ENCODE results near the gene RTP5.
"Not testable (repeated sequence)": the region's sequence is repeated elsewhere in the genome, so short reads cannot be mapped to it uniquely, and the experiment has no call there.

RTP5 gene

GRCh38 chr2:241871538-241872312, 2.2 kb downstream of the RTP5 start:
- DNase-seq = no peak

GRCh38 chr2:241872313-241872642, 2.7 kb downstream of the RTP5 start:
- no peak for DNase-seq

- no peak for DNase-seq
Observed at GRCh38 chr2:241873081-241873802, 3.7 kb downstream of the RTP5 start.

- no peak for DNase-seq
Observed at GRCh38 chr2:241873803-241874110, 4.2 kb downstream of the RTP5 start.

- DNase-seq = no peak
Observed at GRCh38 chr2:241874277-241874925, 4.9 kb downstream of the RTP5 start.

- DNase-seq = not testable (repeated sequence)
Observed at GRCh38 chr2:241875754-241876527, 6.4 kb downstream of the RTP5 start.

- DNase-seq = no peak
Observed at GRCh38 chr2:241876528-241877196, 7.1 kb downstream of the RTP5 start.

GRCh38 chr2:241877197-241877685, 7.7 kb downstream of the RTP5 start:
- DNase-seq = no peak

- DNase-seq = no peak
Observed at GRCh38 chr2:241877989-241878970, 8.8 kb downstream of the RTP5 start.

- no peak for DNase-seq
Observed at GRCh38 chr2:241879326-241879725, 9.8 kb downstream of the RTP5 start.

GRCh38 chr2:241880311-241881073, 11.0 kb downstream of the RTP5 start:
- DNase-seq = no peak

GRCh38 chr2:241882091-241882625, 12.6 kb downstream of the RTP5 start:
- DNase-seq = no peak

- DNase-seq = no peak
Observed at GRCh38 chr2:241884951-241885290, 15.4 kb downstream of the RTP5 start.

GRCh38 chr2:241885291-241885945, 15.9 kb downstream of the RTP5 start:
- DNase-seq = no peak

- no peak for DNase-seq
Observed at GRCh38 chr2:241885946-241886643, 16.6 kb downstream of the RTP5 start.

- no peak for DNase-seq
Observed at GRCh38 chr2:241886840-241887447, 17.4 kb downstream of the RTP5 start.

- no peak for DNase-seq
Observed at GRCh38 chr2:241887806-241888522, 18.4 kb downstream of the RTP5 start.

GRCh38 chr2:241888641-241889040, 19.1 kb downstream of the RTP5 start:
- no peak for DNase-seq
